Activated T-cell treated with anti-CD3 and anti-CD28 coated beads for 4 hours (primary cell): Measurements from ENCODE around the gene PTPRN2.

Source experiments
- DNase-seq: peaks from one replicate; pipeline ENCODE4 v3.0.0-alpha.2; 2020

PTPRN2 gene

DNA sequence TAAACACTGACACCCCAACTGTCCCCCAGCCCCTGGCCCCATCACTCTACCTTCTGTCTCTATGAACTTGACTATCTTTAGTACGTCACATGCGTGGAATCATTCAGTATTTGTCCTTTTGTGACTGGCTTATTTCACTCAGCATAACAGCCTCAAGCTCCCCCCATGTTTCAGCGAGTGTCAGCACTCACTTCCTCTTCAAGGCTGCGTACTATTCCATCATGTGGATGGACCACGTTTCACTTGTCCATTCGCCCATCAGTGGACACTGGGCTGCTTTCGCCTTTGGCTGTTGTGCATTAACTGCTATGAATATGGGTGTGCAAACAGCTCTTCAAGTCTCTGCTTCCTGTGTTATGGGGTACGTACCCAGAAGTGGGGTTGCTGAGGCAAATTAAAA lies 100.7 kb downstream of the PTPRN2 start:
- DNase-seq = no peak

GRCh38 chr7:158484801-158485531 lies 102.7 kb downstream of the PTPRN2 start:
- DNase-seq = no peak

DNA sequence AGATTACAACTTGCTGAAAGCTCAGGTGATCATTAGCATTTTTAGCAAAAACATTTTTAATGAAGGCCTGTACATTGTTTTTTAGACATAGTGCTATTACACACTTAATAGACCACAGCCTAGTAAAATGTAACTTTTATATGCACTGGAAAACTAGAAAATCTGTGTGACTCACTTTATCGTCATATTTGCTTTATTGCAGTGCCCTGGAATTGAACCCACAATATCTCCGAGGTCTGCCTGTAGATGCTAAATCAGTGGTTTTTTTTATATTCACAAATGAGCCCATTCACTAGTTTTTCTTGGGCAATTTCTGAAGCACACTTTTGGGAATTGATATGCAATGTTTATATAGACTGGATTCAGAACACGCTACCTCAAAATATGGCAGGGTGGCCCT lies 105.1 kb downstream of the PTPRN2 start:
- no peak for DNase-seq

GRCh38 chr7:158479664-158480025 lies 108.0 kb downstream of the PTPRN2 start:
- no peak for DNase-seq

DNA sequence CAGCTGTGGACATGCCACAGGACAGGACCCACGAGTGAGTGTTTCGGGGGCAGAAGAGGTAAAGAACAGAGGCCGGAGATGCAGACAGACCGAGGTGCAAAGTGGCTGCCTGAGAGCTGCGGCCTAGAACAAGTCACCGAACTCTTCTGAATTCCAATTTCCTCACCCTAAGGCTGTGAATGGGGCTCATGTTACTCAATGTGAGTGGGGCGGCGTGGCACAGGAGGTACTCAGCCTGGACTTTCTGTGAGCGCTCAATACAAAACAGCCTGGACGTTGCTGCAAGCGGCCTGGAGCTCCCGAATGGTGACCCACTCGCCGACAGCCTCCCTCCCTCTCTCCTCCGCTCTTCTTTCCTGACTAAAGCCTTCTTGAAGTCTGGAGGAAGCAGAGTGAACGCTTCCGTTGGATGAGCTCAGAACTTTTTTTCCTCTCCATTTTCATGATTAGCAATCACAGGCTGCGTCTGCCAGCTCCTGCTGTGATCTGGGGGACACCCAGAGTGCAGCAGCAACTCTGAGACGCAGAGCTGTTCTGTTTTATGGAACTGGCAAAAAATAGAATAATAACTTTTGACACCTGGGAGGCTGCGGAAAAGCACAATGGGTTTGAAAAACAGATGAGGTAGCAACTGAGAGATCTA lies 108.5 kb downstream of the PTPRN2 start:
- DNase-seq = no peak

DNA sequence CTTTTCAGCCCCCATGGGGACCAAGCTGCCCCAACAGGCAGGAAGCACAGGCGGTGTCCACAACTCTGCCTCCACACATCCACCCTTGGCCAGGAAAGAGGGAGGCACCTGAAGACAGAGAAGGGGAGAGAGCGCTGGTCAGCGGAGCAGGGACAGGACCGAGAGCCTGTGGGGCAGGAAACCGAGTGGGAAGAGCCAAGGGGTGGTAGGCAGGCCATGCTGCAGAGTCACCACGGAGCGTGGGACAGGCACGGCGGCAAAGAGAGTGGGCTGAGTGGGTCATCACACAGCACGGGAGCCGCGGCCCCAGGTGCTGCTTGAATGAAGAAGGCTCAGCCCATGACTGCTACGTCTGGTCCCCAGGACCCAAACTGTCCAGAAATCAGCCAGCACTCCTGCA lies 109.8 kb downstream of the PTPRN2 start:
- no peak for DNase-seq

- DNase-seq = no peak
These were observed 111.2 kb downstream of the PTPRN2 start for GRCh38 chr7:158476331-158476932.

DNA sequence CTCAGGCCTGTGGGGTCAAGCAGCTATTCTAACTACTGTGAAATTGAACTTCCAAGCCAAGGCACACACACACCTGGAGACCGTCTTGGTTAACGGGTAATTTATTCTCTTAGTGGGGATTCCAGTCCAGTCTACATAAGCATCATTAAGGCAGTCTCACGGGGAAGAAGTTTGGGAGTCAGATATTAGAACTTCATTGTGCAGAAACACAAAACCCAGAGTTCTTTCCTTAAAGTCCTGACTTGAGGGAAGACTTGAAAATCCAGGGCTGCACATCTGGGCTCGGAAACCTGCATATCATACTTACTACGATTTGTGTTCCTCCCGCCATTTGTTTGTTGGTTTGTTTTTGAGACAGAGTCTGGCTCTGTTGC lies 112.0 kb downstream of the PTPRN2 start:
- DNase-seq = no peak

DNA sequence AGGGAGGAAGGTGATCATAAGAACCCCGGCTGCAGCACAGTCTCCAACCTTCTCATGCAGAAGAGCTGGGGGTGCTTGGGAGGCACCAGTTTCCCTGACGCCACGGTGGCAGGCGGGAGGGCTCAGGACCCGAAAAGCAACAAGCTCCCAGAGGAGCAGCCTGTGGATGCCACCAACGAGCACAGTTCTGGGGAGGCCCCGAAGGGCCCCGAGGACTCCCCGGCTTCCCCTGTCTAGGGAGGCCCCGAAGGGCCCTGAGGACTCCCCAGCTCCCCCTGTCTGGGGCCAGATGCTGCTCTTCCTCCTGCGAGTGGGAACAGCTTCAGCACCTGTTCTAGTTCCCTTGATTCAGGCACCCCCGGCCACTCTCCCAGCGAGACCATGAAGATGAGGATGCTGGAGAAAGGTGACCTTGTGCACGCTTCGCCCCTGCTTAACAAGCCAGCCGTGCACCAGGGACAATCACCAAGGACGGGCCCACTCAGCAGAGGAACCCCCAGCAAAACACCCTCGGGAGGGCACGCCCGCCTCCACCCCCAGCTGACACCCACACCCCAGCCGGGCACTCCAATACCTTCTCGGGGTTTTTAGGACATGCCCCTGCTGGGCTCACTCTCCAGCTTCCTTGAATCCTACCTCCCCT lies 112.5 kb downstream of the PTPRN2 start:
- DNase-seq = no peak

DNA sequence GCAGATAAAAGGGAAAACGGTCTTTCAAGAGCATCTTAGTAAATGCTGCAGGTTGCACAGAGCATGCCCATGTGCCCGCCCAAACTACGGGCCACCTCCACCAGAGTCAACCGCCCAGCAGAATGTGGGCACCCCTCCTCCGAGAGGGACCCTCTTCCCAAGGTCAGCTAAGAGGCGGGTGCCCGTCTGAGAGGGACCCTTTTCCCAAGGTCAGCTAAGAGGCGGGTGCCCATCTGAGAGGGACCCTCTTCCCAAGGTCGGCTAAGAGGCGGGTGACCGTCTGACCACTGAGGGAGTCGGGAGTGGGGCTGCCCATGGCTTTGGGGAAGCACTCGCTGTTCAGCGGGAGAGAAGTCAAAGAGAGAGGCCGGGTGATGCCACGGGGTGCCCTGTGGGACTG lies 113.1 kb downstream of the PTPRN2 start:
- no peak for DNase-seq

DNA sequence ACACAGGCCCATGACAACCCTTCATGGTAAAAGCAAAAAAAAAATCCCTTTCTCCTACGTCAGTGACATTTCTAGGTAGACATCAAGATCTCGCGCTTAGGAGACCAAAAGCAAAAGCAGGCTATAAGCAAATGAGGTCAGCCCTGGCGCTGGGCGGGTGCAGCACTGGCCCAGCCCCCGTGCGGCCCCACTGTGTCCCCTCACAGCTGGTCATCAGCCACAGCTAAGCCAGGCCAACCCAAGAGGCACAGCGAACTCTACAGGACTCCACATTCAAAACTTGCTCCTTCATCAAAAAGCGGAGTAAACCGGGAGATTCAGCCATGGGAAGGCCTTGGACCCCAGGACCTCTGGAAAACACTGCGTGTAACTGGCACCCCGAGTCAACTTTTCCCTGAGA lies 113.7 kb downstream of the PTPRN2 start:
- no peak for DNase-seq

DNA sequence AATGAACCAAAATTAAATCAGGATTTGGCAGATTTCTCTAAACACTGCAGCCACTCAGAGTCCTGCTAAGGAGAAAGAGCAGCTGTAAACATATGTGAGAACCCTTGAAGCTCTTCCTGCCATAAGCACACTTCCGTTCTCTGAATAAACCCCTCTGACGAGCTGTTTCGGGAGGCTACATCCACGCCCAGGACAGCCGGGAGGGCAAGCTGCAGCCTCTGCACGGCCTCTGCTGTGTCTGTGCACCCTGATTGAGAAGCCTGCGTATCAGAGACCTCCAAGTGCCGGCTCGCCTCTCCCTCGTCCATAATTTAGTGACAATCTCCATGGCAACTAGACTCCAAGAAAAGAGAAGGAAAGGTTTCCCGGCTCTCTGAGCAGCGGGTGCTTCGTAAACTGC lies 114.4 kb downstream of the PTPRN2 start:
- no peak for DNase-seq

DNA sequence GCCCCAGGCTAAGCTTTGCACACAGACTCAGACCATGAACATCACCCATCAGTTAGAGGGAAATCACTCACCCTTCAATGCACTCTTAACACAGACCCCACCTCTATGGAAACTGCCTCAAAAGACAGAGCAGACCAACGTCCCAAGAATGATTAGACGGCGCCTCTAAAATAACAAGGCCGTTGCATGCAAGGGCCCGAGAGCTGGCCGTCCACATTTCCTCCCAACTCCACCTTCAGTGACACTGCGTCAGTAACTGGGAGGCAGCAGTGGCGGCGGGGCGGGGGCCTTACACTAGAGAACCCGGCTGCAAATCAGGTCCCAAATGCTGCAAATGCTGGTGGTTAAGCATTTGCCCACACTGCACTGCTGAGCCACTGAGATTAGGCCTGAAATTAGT lies 115.0 kb downstream of the PTPRN2 start:
- no peak for DNase-seq

GRCh38 chr7:158471716-158472115 lies 115.9 kb downstream of the PTPRN2 start:
- no peak for DNase-seq

GRCh38 chr7:158470336-158470735 lies 117.3 kb downstream of the PTPRN2 start:
- no peak for DNase-seq

DNA sequence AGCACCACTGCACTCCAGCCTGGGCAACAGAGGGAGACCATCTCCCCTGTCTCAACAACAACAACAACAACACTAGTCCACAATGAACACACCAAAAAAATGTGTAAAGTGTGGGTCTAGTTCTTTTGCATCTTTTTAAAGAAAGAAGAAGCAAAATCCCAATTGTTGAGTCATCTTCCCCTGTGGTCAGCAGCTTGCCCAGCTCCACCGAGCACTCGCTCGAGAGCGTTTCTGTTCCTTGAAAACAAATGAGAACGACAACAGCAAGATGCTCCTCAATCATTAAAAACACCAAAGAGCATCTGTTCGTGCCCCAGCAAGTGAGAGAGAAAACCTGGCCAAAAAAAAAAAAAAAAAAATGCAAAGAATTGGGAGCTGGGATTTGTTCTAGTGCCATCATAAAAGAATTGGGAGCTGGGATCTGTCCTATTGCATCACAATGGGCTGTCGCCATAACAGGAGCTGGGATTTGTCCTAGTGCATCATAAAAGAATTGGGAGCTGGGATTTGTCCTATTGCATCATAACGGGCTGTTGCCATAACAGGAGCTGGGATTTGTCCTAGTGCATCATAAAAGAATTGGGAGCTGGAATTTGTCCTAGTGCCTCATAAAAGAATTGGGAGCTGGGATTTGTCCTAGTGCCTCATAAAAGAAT lies 118.1 kb downstream of the PTPRN2 start:
- DNase-seq = no peak

DNA sequence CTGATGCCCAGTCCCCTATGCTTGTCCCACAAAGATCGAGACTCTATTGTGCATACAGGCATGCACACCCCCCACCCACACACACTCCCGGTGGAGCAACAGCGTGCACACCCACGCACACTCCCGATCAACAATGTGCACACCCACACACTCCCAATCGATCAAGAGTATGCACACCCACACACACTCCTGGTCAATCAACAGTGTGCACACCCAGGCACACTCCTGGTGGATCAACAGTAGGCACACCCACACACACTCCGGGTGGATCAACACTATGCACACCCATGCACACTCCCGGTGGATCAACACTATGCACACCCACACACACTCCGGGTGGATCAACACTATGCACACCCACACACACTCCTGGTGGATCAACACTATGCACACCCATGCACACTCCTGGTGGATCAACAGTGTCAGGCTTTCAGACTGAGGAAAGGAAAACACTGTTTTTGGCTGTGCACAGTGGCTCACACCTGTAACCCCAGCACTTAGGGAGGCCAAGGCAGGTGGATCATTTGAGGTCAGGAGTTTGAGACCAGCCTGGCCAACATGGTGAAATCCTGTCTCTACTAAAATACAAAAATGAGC lies 118.8 kb downstream of the PTPRN2 start:
- no peak for DNase-seq

DNA sequence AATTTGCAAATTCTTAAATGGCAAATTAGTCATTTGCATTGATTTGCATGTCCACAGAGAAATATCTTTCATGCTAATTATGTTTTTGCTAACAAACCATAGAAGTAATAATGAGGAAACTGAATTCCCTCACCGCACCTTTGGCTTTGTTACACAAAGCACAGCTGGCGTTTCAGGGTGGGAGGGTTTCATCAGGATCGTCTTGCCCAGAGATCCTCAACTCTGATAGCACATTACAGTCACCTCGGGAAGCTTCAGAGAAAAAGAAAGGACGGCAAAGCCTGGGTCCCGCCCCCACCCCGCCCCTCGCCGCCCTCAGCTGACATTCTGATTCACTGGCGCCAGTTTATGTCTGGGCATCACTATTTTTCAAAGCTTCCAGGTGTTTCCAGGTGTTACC lies 119.4 kb downstream of the PTPRN2 start:
- no peak for DNase-seq

DNA sequence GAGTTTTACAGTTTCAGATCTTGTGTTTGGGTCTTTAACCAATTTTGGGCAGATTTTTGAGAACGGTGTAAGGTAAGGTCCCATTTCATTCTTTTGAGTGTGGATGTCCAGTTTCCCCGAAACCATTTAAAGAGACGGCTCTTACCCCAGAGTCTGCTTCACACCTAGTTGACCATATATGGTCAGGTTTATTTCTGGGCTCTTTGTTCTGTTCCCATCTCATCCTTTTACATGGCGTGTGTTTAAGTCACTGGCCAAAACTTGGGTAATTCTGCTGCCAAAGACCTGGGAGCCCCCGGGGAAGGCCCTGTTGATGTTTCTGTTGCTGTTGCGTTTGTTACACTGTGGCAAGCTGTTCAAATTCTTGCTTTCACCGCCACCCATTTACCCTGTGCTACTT lies 120.1 kb downstream of the PTPRN2 start:
- DNase-seq = no peak

- no peak for DNase-seq
These were observed 124.3 kb downstream of the PTPRN2 start for GRCh38 chr7:158463317-158463716.

DNA sequence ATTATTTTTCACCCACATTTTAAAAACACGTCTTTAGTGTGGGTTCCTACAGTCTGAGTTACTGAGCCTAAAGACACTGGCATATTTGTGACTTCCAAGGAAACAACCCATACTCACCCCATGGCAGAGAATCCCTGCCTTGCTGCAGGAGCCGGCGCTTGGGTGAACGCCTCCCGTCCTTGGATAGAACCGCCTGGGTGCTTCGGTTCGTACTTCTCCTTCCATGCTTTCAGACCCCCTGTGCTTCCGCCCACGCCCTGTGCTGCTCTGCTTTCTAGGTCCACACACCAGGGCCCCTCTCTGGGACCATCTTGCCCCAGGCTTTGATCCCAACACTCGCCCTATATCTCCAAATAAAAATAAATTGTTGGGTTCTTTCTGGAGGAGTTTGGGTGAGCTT lies 125.8 kb downstream of the PTPRN2 start:
- no peak for DNase-seq

GRCh38 chr7:158460665-158461064 lies 127.0 kb downstream of the PTPRN2 start:
- DNase-seq = no peak

GRCh38 chr7:158458716-158459282 lies 128.8 kb downstream of the PTPRN2 start:
- DNase-seq = no peak
